Measurements from ENCODE around the gene MKI67. TPM values are rescaled to one million over a fixed set of nuclear protein-coding genes. Genes with fewer than 3 reads are reported as not detected.

The MKI67 gene
- total and polyA plus RNA-seq, 2 of the 13 experiments (the other 11 are each of a cell fraction or from before 2014, with no cell fraction given), result 6.7 to 22.9 TPM

DNA sequence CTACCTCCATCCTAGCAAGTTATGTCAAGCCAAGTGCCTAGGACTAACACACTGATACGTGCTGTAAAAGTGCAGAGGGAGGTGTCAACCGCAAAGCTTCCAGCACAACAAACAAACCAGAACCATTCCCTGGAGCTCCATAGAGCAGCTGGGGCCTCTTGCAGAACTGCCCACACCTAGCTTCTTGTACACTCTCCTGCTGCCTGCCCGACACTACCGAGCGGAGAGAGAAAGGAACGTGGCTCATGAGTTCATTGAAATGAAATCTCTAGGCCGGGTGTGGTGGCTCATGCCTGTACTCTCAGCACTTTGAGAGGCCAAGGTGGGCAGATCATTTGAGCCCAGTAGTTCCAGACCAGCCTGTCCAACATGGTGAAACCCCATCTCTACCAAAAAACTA, 73.5 kb downstream of the MKI67 start:
- ChIA-PET POLR2A (no interaction called here), CTCF (ENCODE audit: low intra/inter-chr PET ratio, low total read pairs) (no interaction called here)

More for the DNA sequence above, 73.5 kb downstream of the MKI67 start:
- TF ChIP-seq ZBTB7B (CRISPR knock-in tag; IDR thresholded peaks at IDR 0.05) (no peak), ADNP (CRISPR knock-in tag; IDR thresholded peaks at IDR 0.05) (no peak), ZNF496 (CRISPR knock-in tag; IDR thresholded peaks at IDR 0.05; ENCODE audit: insufficient replicate concordance) (no peak), TCF7 (IDR thresholded peaks at IDR 0.05; ENCODE audit: low read depth) (no peak), ZBTB1 (CRISPR knock-in tag; IDR thresholded peaks at IDR 0.05; ENCODE audit: borderline replicate concordance) (no peak), ZNF333 (CRISPR knock-in tag; IDR thresholded peaks at IDR 0.05; ENCODE audit: borderline replicate concordance) (no peak), SP140L (CRISPR knock-in tag; IDR thresholded peaks at IDR 0.05; ENCODE audit: borderline replicate concordance) (no peak), BCL6 (CRISPR knock-in tag; IDR thresholded peaks at IDR 0.05) (no peak), GLI4 (CRISPR knock-in tag; IDR thresholded peaks at IDR 0.05; ENCODE audit: borderline replicate concordance) (no peak), ELF4 (CRISPR knock-in tag; IDR thresholded peaks at IDR 0.05; ENCODE audit: borderline replicate concordance) (no peak), HNRNPL (IDR thresholded peaks at IDR 0.05; ENCODE audit: low read depth, low read length) (no peak), ZNF232 (CRISPR knock-in tag; IDR thresholded peaks at IDR 0.05; ENCODE audit: borderline replicate concordance) (no peak), GFI1 (CRISPR knock-in tag; IDR thresholded peaks at IDR 0.05; ENCODE audit: borderline replicate concordance) (no peak), ARID2 (CRISPR knock-in tag; IDR thresholded peaks at IDR 0.05; ENCODE audit: borderline replicate concordance) (no peak)
- TF ChIP-seq, protein P1, sequence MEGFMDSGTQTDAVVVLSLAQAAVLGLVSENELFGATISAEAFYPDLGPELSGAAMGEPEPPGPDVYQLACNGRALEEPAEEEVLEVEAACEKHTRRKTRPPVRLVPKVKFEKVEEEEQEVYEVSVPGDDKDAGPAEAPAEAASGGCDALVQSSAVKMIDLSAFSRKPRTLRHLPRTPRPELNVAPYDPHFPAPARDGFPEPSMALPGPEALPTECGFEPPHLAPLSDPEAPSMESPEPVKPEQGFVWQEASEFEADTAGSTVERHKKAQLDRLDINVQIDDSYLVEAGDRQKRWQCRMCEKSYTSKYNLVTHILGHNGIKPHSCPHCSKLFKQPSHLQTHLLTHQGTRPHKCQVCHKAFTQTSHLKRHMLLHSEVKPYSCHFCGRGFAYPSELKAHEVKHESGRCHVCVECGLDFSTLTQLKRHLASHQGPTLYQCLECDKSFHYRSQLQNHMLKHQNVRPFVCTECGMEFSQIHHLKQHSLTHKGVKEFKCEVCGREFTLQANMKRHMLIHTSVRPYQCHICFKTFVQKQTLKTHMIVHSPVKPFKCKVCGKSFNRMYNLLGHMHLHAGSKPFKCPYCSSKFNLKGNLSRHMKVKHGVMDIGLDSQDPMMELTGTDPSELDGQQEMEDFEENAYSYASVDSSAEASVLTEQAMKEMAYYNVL (CRISPR knock-in tag; IDR thresholded peaks at IDR 0.05; ENCODE audit: borderline replicate concordance), result no peak
- TF ChIP-seq, protein P2, sequence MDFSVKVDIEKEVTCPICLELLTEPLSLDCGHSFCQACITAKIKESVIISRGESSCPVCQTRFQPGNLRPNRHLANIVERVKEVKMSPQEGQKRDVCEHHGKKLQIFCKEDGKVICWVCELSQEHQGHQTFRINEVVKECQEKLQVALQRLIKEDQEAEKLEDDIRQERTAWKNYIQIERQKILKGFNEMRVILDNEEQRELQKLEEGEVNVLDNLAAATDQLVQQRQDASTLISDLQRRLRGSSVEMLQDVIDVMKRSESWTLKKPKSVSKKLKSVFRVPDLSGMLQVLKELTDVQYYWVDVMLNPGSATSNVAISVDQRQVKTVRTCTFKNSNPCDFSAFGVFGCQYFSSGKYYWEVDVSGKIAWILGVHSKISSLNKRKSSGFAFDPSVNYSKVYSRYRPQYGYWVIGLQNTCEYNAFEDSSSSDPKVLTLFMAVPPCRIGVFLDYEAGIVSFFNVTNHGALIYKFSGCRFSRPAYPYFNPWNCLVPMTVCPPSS (IDR thresholded peaks at IDR 0.05), result no peak
- TF ChIP-seq, protein P3, sequence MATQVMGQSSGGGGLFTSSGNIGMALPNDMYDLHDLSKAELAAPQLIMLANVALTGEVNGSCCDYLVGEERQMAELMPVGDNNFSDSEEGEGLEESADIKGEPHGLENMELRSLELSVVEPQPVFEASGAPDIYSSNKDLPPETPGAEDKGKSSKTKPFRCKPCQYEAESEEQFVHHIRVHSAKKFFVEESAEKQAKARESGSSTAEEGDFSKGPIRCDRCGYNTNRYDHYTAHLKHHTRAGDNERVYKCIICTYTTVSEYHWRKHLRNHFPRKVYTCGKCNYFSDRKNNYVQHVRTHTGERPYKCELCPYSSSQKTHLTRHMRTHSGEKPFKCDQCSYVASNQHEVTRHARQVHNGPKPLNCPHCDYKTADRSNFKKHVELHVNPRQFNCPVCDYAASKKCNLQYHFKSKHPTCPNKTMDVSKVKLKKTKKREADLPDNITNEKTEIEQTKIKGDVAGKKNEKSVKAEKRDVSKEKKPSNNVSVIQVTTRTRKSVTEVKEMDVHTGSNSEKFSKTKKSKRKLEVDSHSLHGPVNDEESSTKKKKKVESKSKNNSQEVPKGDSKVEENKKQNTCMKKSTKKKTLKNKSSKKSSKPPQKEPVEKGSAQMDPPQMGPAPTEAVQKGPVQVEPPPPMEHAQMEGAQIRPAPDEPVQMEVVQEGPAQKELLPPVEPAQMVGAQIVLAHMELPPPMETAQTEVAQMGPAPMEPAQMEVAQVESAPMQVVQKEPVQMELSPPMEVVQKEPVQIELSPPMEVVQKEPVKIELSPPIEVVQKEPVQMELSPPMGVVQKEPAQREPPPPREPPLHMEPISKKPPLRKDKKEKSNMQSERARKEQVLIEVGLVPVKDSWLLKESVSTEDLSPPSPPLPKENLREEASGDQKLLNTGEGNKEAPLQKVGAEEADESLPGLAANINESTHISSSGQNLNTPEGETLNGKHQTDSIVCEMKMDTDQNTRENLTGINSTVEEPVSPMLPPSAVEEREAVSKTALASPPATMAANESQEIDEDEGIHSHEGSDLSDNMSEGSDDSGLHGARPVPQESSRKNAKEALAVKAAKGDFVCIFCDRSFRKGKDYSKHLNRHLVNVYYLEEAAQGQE (IDR thresholded peaks at IDR 0.05; ENCODE audit: borderline replicate concordance in 1 of 2, low read depth in 1 of 2, low read length in 2 of 2), result no peak
- no peak overlapping the region for H3K4me2 ChIP-seq (ENCODE audit: low read depth, low read length)
- H3K9ac ChIP-seq (ENCODE audit: insufficient read depth, low read depth, low read length), result no peak overlapping the region
- H3K9me3 ChIP-seq (ENCODE audit: low read length), result no peaks in the 10 kb centered on the region
- no peaks in the 10 kb centered on the region for H3K79me2 ChIP-seq (ENCODE audit: insufficient read depth, low read length)
- peaks cover 5 to 18% of the 10 kb centered on the region in 2 experiments; a peak in 4 of 5 replicates for H3K27me3 ChIP-seq (ENCODE audit: control insufficient read depth in 1 of 2, insufficient read depth in 2 of 2, low read length in 2 of 2)
- no peak overlapping the region for H2AFZ ChIP-seq (ENCODE audit: low read length)
- WGBS (ENCODE audit: low lambda C conversion rate), result 28% methylated on average over 2 of the region's 7 CpGs
- no peak overlapping the region for H3K27ac ChIP-seq (ENCODE audit: extremely low read length, insufficient read depth, low read length)
- no TSS peak for BruUV-seq (replicated peaks)
- H3K4me3 ChIP-seq (replicated peaks in 1 of 3; ENCODE audit: insufficient read depth in 1 of 3, low read depth in 2 of 3, low read length in 3 of 3), result no peak overlapping the region
- no peaks in the 10 kb centered on the region for H3K36me3 ChIP-seq (replicated peaks in 1 of 2; ENCODE audit: control insufficient read depth in 1 of 2, insufficient read depth in 2 of 2, low read length in 2 of 2)
- intact Hi-C loops (cut with micrococcal nuclease; ENCODE audit: unreplicated experiment) (no loop called here), in situ Hi-C loops (cut with HindIII; ENCODE audit: extremely low pct_ligation_motif_present, low pct_unique_long_range_greater_than_20kb) (no loop called here)
- peaks cover 10% of the 10 kb centered on the region for H3K4me1 ChIP-seq (ENCODE audit: insufficient read depth, low read length)
- no peaks in the 10 kb centered on the region for H4K20me1 ChIP-seq (ENCODE audit: insufficient read depth, low read length)
- FAIRE-seq (no peak), ATAC-seq (no peak), DNase-seq (ENCODE audit: low spot score) (no peak)
